Rectal smooth muscle tissue (tissue), 1 donor: Measurements from ENCODE around the gene WAC.
"Not testable (repeated sequence)": the region's sequence is repeated elsewhere in the genome, so short reads cannot be mapped to it uniquely, and the experiment has no call there.

Experiments
- H3K27ac ChIP-seq: one replicate; pipeline ENCODE4 v1.7.0; 2013; ENCODE audit warnings: low read depth, low read length, inconsistent platforms
- H3K27me3 ChIP-seq: one replicate; pipeline ENCODE4 v1.7.0; 2013; ENCODE audit warnings: low read length; ENCODE audit not compliant: control insufficient read depth, insufficient read depth
- H3K36me3 ChIP-seq: one replicate; pipeline ENCODE4 v1.7.0; 2013; ENCODE audit warnings: low read length; ENCODE audit not compliant: control insufficient read depth, insufficient read depth
- H3K4me1 ChIP-seq: one replicate; pipeline ENCODE4 v1.7.0; 2013; ENCODE audit warnings: low read length; ENCODE audit not compliant: control insufficient read depth, insufficient read depth
- H3K4me3 ChIP-seq: one replicate; pipeline ENCODE4 v1.7.0; 2013; ENCODE audit warnings: low read length
- H3K9ac ChIP-seq: one replicate; pipeline ENCODE4 v1.7.0; 2013; ENCODE audit warnings: low read length

The WAC gene, protein sequence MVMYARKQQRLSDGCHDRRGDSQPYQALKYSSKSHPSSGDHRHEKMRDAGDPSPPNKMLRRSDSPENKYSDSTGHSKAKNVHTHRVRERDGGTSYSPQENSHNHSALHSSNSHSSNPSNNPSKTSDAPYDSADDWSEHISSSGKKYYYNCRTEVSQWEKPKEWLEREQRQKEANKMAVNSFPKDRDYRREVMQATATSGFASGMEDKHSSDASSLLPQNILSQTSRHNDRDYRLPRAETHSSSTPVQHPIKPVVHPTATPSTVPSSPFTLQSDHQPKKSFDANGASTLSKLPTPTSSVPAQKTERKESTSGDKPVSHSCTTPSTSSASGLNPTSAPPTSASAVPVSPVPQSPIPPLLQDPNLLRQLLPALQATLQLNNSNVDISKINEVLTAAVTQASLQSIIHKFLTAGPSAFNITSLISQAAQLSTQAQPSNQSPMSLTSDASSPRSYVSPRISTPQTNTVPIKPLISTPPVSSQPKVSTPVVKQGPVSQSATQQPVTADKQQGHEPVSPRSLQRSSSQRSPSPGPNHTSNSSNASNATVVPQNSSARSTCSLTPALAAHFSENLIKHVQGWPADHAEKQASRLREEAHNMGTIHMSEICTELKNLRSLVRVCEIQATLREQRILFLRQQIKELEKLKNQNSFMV

GRCh38 chr10:28532337-28533185 lies at the start of gene WAC:
WAC (plus strand) TSS chr10:28533118; CDS start chr10:28533580, 462 bp downstream.
- H3K27me3 ChIP-seq, result no peaks in the 10 kb centered on the region
- H3K4me1 ChIP-seq, result peaks cover 15% of the 10 kb centered on the region
- peak within 1 kb of the TSS; percentile 96 for H3K4me3 ChIP-seq
- H3K36me3 ChIP-seq, result peaks cover 6% of the 10 kb centered on the region
- peak within 1 kb of the TSS; percentile 100 for H3K27ac ChIP-seq
- peak within 1 kb of the TSS; percentile 95 for H3K9ac ChIP-seq

GRCh38 chr10:28489206-28489605 lies 43.7 kb upstream of the WAC start:
- Histone ChIP-seq H3K4me1 (no peaks in the 10 kb centered on the region), H3K27ac (no peak overlapping the region), H3K4me3 (no peak overlapping the region), H3K9ac (no peak overlapping the region), H3K27me3 (no peaks in the 10 kb centered on the region), H3K36me3 (no peaks in the 10 kb centered on the region)

DNA sequence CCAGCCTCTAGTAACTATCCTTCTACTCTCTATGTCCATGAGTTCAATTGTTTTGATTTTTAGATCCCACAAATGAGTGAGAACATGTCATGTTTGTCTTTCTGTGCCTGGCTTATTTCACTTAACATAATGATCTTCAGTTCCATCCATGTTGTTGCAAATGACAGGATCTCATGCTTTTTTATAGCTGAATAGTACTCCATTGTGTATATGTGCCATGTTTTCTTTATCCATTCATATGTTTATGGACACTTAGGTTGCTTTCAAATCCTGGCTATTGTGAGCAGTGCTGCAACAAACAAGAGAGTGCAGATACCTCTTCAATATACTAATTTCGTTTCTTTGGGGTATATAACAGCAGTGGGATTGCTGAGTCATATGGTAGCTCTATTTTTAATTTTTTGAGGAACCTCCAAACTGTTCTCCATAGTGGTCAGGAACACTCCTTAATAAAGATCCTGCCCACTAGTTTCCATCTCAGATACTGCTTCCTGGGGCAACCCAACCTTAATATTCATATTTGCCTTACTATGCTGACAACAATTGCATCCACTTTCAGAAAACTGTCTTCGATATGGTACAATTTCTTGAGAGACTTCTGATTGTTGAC lies 42.6 kb upstream of the WAC start:
- not testable (repeated sequence) for H3K36me3 ChIP-seq, H3K27ac ChIP-seq, H3K4me3 ChIP-seq, H3K9ac ChIP-seq, H3K4me1 ChIP-seq, H3K27me3 ChIP-seq

- Histone ChIP-seq H3K27me3 (no peaks in the 10 kb centered on the region), H3K36me3 (no peaks in the 10 kb centered on the region), H3K4me3 (no peak overlapping the region), H3K27ac (no peak overlapping the region), H3K4me1 (no peaks in the 10 kb centered on the region), H3K9ac (no peak overlapping the region)
Measured at GRCh38 chr10:28492116-28492920, 40.6 kb upstream of the WAC start.

GRCh38 chr10:28494420-28494819 lies 38.5 kb upstream of the WAC start:
- Histone ChIP-seq H3K4me1 (no peaks in the 10 kb centered on the region), H3K27me3 (no peaks in the 10 kb centered on the region), H3K36me3 (no peaks in the 10 kb centered on the region), H3K27ac (no peak overlapping the region), H3K4me3 (no peak overlapping the region), H3K9ac (no peak overlapping the region)

GRCh38 chr10:28495084-28495483 lies 37.8 kb upstream of the WAC start:
- H3K36me3 ChIP-seq, result no peaks in the 10 kb centered on the region
- H3K27me3 ChIP-seq, result no peaks in the 10 kb centered on the region
- no peaks in the 10 kb centered on the region for H3K4me1 ChIP-seq
- no peak overlapping the region for H3K9ac ChIP-seq
- H3K27ac ChIP-seq, result no peak overlapping the region
- H3K4me3 ChIP-seq, result no peak overlapping the region

- H3K27ac ChIP-seq, result no peak overlapping the region
- H3K36me3 ChIP-seq, result no peaks in the 10 kb centered on the region
- no peaks in the 10 kb centered on the region for H3K4me1 ChIP-seq
- no peaks in the 10 kb centered on the region for H3K27me3 ChIP-seq
- no peak overlapping the region for H3K4me3 ChIP-seq
- H3K9ac ChIP-seq, result no peak overlapping the region
Measured at GRCh38 chr10:28496017-28496416, 36.9 kb upstream of the WAC start.

DNA sequence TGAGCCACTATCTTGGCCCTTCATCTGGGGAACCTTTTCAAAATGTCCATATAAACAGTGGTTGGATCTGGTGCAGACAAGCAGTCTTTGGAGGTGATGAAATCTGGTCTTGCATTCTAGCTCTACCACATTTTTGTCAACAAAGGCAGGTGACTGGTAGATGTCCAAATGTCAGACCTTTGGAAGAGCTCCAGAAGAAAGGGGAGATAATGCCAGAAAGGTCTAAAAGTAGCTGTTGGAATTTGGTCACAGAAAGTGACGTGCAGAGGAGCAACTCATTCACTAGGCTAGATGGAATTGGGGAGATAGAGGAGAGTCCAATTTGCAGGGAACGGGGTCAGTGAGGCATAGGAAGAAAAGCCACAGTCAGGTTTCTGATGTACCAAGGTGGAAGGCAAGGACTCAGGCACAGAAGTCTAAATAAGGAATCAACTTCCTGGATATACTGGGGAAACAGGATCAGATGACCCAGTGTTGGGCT lies 36.4 kb upstream of the WAC start:
- no peak overlapping the region for H3K4me3 ChIP-seq
- no peaks in the 10 kb centered on the region for H3K27me3 ChIP-seq

GRCh38 chr10:28497313-28498126 lies 35.4 kb upstream of the WAC start:
- no peaks in the 10 kb centered on the region for H3K4me1 ChIP-seq
- H3K4me3 ChIP-seq, result no peak overlapping the region
- H3K9ac ChIP-seq, result no peak overlapping the region
- no peak overlapping the region for H3K27ac ChIP-seq
- H3K36me3 ChIP-seq, result no peaks in the 10 kb centered on the region
- H3K27me3 ChIP-seq, result no peaks in the 10 kb centered on the region

More for the DNA sequence above, 36.4 kb upstream of the WAC start:
- no peaks in the 10 kb centered on the region for H3K36me3 ChIP-seq
- H3K27ac ChIP-seq, result no peak overlapping the region
- no peak overlapping the region for H3K9ac ChIP-seq
- no peaks in the 10 kb centered on the region for H3K4me1 ChIP-seq

- H3K27ac ChIP-seq, H3K4me3 ChIP-seq, H3K27me3 ChIP-seq, H3K4me1 ChIP-seq, H3K36me3 ChIP-seq, H3K9ac ChIP-seq: not testable (repeated sequence)
Measured at GRCh38 chr10:28500203-28500602, 32.7 kb upstream of the WAC start.

DNA sequence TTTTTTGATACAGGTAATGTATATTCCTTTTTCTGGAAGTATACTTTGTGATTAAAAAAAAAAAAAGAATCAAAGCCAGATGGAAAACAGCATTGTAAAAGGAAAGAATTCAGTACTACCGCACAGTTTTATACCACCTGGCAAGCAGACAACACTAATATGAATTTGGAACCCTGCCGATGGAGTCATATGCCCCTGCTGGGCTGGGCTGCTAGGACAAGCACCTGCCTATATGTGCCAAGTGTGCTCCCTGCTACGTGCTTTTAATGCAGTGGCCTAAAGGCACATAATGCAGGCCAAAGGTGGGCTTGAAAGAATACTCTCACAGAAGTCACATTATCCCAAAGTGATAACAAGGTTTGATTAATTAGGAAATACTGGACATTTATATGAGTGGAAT lies 29.8 kb upstream of the WAC start:
- H3K4me3 ChIP-seq, result no peak overlapping the region
- no peaks in the 10 kb centered on the region for H3K4me1 ChIP-seq

More for the DNA sequence above, 29.8 kb upstream of the WAC start:
- no peak overlapping the region for H3K27ac ChIP-seq
- H3K27me3 ChIP-seq, result no peaks in the 10 kb centered on the region
- H3K36me3 ChIP-seq, result no peaks in the 10 kb centered on the region
- no peak overlapping the region for H3K9ac ChIP-seq
